Activated T-helper 9 cell treated with anti-CD3 and anti-CD28 coated beads, Interleukin-2, amount 50 U/mL, for 16 hours (primary cell): Measurements from ENCODE around the gene PRKN.
"Not testable (repeated sequence)": the region's sequence is repeated elsewhere in the genome, so short reads cannot be mapped to it uniquely, and the experiment has no call there.

Experiments
- DNase-seq: peaks from one replicate; pipeline ENCODE4 v3.0.0-alpha.2; 2020; ENCODE audit warnings: low read depth

PRKN gene

DNA sequence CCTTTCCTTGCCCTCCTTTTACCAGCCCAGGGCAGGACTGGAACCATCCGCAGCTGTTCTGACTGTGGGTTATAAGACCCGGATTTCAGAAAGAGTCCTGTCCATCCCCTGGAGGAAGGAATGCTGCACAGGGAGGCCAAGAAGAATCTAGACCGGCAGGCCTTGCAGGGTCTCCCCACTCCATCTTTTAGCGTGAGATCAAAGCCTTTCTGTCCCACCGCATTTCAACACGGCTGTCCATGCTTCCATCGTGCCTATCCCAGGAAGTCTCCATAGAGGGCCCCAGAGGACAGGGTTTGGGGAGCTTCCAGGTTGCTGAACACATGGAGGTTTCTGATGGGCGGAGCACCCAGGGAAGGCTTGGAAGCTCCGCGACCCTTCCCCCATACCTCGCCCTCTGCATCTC lies 1374.4 kb downstream of the PRKN start:
- DNase-seq, result no peak

DNA sequence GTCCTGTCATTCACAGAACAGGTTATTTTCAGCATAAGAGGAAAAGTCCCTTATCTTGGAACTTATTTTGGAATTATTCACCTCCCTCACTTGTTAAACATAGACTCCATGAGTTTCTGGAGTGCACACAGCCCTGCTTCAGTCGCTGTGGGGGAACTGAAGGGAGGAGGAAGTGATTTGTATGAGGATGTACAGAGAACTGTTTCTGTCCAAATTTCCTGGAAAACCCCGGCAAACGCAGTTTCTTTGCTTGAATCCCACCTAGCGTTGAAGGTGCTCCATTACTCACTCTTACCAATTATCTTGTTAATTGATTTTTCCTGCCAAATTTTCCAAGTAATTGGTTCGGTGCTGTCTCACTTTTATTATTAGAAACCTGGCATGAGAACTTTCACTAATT lies 1375.7 kb downstream of the PRKN start:
- no peak for DNase-seq

DNA sequence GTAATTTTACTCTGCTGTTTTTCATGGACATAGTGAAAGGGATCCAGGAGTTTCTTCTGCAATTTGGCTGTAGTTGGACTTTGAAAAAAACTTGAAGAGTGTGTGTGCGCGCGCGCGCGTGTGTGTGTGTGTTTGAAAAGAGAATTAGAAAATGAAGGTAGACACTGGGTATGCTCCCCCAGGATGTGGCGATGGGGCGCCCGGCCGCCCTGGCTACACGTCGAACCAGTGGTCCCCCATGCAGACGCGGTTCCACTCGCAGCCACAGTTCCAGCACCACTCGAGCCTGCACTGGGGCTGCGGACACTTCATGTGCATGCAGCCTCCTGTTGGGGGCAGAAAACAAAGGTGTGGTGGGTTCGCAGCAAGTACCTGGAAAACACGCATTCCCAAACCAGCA lies 1377.7 kb downstream of the PRKN start:
- DNase-seq, result no peak

DNA sequence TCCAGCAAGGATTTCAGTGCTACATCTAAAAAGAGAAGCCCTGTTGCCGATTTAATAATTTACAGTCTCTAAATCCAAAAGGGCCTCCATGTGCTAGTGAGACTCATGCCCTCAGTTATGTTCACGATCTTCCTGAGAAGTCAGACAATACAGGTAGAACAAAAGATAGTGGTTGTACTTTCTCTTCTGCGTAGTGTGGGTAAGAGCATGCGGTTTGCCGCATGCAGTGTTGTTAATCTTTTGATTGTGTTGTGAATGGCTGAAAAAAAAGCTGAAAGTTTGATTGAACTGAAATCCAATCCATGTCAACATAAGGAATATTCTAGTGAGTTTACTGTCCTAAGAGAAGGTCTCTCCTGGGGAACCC lies 1379.0 kb downstream of the PRKN start:
- no peak for DNase-seq

GRCh38 chr6:161347988-161348627 lies 1379.5 kb downstream of the PRKN start:
- no peak for DNase-seq

DNA sequence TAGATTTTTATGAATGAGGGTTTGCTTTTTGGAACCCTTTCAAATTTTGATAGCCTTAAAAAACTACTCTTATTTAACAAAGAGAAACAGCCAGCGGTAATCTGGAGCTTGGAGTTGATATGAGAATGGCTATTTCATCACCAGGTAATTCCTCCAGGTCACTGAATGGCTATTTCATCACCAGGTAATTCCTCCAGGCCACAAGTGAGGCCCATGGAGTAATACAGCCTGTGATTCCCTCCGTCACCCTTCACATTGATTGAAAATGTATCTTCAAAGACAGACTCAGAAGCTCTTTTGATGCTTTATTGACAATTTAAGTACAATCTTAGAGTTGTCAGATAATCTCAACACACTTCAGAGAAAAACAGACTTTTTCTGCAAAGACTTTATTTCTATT lies 1380.4 kb downstream of the PRKN start:
- DNase-seq, result no peak

GRCh38 chr6:161346717-161347116 lies 1380.8 kb downstream of the PRKN start:
- no peak for DNase-seq

GRCh38 chr6:161344626-161345025 lies 1382.9 kb downstream of the PRKN start:
- no peak for DNase-seq

DNA sequence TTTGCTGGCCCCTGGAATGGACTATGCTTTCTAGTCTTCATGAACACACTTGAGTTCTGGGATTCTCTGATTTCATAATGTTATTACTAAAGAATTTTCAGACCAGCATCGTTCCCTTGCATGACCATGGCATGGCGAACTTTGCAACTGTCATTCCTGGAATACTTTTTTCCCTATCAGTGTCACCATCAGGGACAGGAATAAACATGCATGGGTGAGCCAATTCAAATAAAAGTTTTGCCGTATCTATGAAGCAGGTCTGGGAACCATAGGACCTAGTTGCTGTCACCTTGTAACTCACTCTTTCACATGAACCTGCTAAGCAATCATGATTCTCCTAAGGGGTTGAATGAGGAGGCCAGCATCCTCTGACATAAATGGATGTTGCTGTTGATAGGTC lies 1385.5 kb downstream of the PRKN start:
- DNase-seq, result no peak

DNA sequence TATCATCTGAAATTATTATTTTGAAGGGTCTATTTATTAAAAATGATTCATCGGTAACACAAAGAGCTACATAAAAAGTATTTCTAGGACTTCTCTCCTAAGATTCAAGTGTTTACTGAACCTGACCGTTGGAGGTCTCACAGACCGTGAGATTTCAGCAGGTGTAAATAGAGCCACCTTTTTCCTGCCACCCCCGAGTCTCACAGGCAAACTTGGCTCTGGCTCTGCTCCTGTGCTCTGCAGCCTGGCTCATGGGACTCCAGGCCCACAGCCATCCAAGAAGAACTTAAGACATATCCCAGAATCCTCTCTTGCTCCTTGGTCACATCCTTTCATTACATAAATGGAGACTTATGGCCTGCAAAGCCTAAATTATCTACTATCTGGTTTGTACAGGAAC lies 1385.9 kb downstream of the PRKN start:
- no peak for DNase-seq

DNA sequence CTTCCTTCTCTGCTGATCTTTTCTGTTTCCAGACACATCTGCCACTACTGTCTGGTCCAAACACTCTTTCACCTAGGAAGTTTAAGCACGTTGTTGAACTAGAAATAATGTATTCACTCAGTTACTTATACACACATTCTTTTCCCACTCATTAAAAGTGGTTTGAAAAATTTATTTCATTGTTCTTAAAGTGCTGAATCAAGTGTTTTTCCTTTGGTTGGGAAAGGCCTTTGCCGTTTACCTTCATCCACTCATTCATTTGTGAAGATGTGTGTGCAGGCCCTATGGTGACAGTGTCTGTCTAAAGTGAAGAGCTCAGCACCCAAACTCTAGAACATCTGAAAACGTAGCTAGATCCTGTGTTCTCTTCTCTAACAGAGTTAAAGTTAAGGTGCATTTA lies 1389.6 kb downstream of the PRKN start:
- DNase-seq, result no peak

DNA sequence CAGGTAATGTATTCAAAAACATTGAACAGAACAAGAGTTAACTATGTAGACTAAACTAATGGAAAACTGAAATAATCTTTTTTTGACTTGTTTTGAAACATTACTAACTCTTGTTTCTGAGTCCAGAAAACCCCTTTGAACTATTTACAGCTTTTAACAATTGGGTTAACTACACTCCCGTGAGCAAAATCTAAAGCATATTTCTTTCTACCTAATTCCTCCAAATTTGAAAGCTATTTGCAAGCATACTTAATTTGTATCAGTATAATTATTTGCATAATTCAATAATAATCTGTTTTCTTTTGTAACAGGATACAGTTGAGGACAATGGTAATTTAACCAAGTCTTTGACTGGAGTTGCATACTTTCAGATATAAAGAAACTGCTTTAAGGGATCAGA lies 1391.1 kb downstream of the PRKN start:
- no peak for DNase-seq

DNA sequence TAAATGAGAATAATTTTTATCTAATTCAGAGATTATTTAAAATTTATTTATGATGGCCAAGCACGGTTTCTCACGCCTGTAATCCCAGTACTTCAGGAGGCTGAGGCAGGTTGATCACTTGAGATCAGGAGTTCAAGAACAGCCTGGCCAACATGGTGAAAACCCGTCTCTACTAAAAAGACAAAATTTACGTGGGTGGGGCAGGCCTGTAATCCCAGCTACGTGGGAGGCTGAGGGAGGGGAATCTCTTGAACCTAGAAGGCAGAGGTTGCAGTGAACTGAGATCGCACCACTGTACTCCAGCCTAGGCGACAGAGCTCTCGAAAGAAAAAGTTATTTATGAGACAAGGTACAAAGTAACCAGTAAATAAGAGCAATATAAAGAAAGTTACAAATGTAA lies 1394.2 kb downstream of the PRKN start:
- no peak for DNase-seq

DNA sequence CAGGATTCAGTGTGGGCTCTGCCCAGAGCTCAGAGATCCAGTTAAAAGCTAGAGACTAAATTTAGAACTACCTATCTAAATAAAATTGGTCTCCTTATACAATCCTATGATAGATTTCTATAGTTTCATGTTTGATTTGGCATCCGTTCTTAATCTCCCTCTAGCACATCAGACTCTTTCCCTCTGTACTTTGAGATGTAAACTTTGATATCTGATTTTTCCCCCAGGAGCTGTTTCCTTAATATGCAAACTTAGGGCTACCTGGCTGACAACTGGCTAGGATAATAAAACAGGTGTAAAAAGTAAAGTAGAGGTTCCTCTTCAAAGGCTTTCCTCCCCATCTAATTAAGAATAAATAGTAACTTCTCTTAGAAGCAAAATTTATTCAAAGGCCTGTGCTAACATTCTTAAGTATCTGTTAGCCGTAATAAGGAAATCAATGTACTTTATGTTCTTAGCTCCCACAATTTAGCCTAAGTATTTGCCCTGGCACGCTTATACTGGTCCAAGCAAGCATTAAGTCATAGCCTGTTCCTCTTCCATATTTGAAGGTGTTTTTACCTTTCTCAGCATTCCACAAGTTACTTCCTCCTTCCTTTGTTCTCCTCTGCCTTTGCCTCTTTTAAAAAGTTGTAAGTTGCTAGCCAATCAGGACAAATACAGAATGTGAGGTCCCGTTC lies 1396.0 kb downstream of the PRKN start:
- DNase-seq, result not testable (repeated sequence)

DNA sequence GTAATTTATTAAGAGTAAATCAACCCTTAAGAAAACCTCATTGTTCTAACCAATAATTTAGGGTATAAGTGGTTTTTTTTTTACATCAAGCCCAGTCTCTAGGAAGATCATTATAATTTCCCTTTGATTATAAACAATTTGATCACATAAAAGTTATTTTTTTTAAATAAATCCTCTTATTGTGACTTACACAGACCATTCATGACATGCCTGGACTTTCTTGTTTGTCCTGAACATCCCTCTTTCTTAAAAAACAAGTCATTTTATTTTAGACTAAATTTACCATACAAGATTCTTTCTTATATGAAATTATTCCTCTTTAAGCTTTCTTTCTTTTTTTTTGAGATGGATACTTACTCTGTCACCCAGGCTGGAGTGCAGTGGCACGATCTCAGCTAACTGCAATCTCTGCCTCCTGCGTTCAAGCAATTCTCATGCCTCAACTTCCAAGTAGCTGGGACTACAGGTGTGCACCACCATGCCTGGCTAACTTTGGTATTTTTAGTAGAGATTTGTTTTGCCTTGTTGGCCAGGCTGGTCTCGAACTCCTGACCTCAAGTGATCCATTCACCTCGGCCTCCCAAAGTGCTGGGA lies 1400.1 kb downstream of the PRKN start:
- DNase-seq, result no peak

DNA sequence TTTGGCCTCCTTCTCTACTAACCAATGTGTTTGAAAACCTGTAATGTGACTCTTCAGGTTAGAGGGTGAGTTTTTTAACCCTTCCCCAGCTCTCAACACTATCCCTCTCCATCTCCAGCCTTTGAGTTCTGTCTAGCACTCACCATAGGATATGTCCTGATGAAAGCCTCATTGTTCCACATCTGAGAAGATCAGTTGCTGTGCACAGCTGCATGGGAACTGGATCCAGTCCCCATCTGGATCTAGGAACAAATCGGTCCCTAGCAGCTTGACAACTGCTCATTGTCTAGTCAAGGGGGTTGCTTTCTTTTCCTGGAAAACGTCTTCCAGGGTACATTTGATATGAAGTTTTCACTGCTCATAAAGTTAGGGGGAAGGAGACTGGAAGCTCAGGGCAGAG lies 1408.3 kb downstream of the PRKN start:
- no peak for DNase-seq

DNA sequence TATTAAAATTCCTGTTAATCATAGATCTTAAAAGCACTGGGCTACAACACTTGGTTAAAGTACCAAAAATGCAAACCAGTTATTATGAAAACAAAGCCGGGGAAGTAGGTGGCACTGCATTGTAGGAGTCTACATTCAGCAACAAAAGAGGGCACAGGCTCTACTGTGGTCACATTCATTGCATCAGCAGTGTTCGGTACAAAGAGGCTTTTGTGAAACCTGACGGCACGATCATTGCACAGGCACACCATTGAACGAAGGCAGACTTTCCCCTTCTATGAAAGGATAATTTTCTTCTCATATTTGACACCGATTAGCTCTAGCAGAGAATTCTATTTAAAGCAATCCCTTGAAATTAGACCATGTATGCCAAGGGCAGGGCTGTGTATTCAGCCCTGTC lies 1409.1 kb downstream of the PRKN start:
- no peak for DNase-seq

- DNase-seq, result no peak
Observed at GRCh38 chr6:161316531-161316930, 1411.0 kb downstream of the PRKN start.

GRCh38 chr6:161315246-161315917 lies 1412.2 kb downstream of the PRKN start:
- DNase-seq, result not testable (repeated sequence)

DNA sequence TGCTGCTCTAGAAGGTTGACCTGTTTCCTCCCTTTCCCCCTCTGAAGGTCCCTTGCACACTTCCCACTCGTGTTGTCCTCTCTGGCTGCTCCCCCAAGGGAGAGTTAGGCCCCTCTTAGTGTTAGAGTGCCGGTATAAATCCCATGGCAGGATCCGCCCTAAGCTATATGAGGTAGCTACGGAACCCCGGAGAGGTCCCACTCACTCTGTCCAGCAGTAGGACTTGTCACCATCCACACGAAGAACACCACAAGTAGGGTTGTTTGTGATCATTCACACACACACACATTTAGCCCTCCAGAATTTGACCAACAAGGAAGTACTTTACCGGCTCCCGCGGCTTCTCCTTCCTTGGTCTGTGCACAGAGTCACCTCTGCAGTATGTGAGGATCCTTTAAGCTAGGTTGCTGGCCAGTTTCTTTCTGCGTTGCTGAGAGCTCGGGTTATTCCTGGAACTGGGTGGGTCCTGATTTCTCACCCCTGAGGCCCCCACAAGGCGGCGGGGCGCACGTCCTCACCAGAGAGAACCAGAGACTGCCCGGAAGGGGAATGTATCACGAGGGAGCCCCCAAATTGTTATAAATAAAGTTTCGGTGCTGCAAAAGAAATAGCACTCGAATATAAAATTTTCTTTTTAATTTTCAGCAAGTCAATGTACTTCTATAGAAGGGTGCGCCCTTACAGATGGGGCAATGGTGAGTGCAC lies 1412.9 kb downstream of the PRKN start:
- DNase-seq, result not testable (repeated sequence)

- DNase-seq, result no peak
Observed at GRCh38 chr6:161313940-161314509, 1413.5 kb downstream of the PRKN start.

GRCh38 chr6:161313475-161313874 lies 1414.1 kb downstream of the PRKN start:
- DNase-seq, result not testable (repeated sequence)
